Measurements from ENCODE around the gene STYXL1. TPM values are rescaled to one million over a fixed set of nuclear protein-coding genes. Genes with fewer than 3 reads are reported as not detected.
"Not testable (repeated sequence)": the region's sequence is repeated elsewhere in the genome, so short reads cannot be mapped to it uniquely, and the experiment has no call there.

STYXL1 gene
- total and polyA plus RNA-seq, 4 donors = 36.6 to 45.8 (median 41.3) TPM

DNA sequence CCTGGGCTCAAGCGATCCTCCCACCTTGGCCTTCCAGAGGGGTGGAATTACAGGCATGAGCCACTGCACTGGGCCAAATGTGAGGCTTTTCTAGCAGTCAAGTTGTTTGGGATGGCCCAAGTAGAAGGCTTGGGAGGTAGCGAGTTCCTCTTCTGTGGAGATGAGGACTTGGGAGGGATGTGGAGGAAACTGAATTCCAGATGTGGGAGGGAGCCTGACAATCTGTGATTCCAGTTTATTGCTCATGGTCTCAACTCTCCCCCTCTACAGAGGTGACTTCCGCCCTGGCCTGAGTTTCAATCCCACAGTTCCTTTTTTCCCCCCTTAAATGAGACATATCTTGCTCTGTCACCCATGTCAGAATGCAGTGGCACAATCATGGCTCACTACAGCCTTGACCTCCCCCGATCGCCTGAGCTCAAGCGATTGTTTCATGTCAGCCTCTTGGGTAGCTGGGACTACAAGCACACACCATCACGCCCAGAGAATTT is 3.4 kb downstream of the STYXL1 start:
- Histone ChIP-seq H3K4me1 (ENCODE audit: control insufficient read depth in 5 of 5, insufficient read depth in 5 of 5, low read length in 5 of 5) (peaks cover 0 to 9% (median 5%) of the 10 kb centered on the region in 5 donors), H3K9me3 (ENCODE audit: control insufficient read depth in 4 of 4, insufficient read depth in 3 of 4, low read length in 3 of 4) (no peaks in the 10 kb centered on the region), H3K27me3 (ENCODE audit: control insufficient read depth in 3 of 3, insufficient read depth in 3 of 3, low read length in 2 of 3) (no peaks in the 10 kb centered on the region), H3K9ac (ENCODE audit: insufficient read depth in 1 of 2, low read length in 2 of 2) (no peak overlapping the region), H3K36me3 (ENCODE audit: control insufficient read depth in 4 of 4, insufficient read depth in 4 of 4, low read length in 4 of 4) (peaks cover 0 to 8% (median 6%) of the 10 kb centered on the region in 4 donors), H3K27ac (ENCODE audit: low read depth in 1 of 2, low read length in 1 of 2) (no peak overlapping the region), H3K4me3 (no peak overlapping the region)
- DNase-seq (no peak), ATAC-seq (ENCODE audit: insufficient read depth, low FRiP score) (no peak)
- TF ChIP-seq, protein P1, sequence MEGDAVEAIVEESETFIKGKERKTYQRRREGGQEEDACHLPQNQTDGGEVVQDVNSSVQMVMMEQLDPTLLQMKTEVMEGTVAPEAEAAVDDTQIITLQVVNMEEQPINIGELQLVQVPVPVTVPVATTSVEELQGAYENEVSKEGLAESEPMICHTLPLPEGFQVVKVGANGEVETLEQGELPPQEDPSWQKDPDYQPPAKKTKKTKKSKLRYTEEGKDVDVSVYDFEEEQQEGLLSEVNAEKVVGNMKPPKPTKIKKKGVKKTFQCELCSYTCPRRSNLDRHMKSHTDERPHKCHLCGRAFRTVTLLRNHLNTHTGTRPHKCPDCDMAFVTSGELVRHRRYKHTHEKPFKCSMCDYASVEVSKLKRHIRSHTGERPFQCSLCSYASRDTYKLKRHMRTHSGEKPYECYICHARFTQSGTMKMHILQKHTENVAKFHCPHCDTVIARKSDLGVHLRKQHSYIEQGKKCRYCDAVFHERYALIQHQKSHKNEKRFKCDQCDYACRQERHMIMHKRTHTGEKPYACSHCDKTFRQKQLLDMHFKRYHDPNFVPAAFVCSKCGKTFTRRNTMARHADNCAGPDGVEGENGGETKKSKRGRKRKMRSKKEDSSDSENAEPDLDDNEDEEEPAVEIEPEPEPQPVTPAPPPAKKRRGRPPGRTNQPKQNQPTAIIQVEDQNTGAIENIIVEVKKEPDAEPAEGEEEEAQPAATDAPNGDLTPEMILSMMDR (IDR thresholded peaks at IDR 0.05; ENCODE audit: control extremely low read depth, extremely low read depth) = no peak
- WGBS, 2 donors = 90 to 94% methylated on average over 7 of the region's 7 CpGs

DNA sequence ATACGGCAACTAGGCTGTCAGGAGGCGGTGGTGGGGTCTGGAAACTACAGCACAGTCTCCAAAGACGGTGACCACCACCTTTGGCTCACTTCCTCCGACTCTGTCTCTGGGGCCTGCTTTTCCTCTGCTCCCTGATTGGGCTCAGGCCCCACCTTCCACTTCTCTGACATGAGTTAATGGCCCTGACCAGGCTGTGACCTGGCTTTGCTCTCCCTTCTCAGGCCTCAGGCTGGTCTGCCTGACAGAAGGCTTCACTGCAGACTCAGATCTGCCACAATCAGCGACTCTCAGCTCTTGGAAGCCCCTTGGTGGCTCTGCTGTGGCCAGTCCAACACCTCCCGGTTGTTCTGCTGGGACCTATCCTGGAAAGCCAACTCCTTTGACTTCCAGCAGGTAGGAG is 7.7 kb downstream of the STYXL1 start:
- H3K4me3 ChIP-seq = no peak overlapping the region
- H3K27me3 ChIP-seq (ENCODE audit: control insufficient read depth in 3 of 3, insufficient read depth in 3 of 3, low read length in 2 of 3) = no peaks in the 10 kb centered on the region
- H3K9ac ChIP-seq (ENCODE audit: insufficient read depth in 1 of 2, low read length in 2 of 2) = no peak overlapping the region
- H3K9me3 ChIP-seq (ENCODE audit: control insufficient read depth in 4 of 4, insufficient read depth in 3 of 4, low read length in 3 of 4) = no peaks in the 10 kb centered on the region
- 93 to 94% methylated on average over 6 of the region's 6 CpGs for WGBS, 2 donors
- H3K36me3 ChIP-seq (ENCODE audit: control insufficient read depth in 4 of 4, insufficient read depth in 4 of 4, low read length in 4 of 4) = peaks cover 0 to 5% (median 2%) of the 10 kb centered on the region in 4 donors
- ATAC-seq (ENCODE audit: insufficient read depth, low FRiP score) = no peak
- TF ChIP-seq, protein P1 (IDR thresholded peaks at IDR 0.05; ENCODE audit: control extremely low read depth, extremely low read depth) = no peak
- DNase-seq = no peak
- H3K27ac ChIP-seq (ENCODE audit: low read depth in 1 of 2, low read length in 1 of 2) = no peak overlapping the region
- peaks cover 0 to 6% (median 0%) of the 10 kb centered on the region in 5 donors for H3K4me1 ChIP-seq (ENCODE audit: control insufficient read depth in 5 of 5, insufficient read depth in 5 of 5, low read length in 5 of 5)

DNA sequence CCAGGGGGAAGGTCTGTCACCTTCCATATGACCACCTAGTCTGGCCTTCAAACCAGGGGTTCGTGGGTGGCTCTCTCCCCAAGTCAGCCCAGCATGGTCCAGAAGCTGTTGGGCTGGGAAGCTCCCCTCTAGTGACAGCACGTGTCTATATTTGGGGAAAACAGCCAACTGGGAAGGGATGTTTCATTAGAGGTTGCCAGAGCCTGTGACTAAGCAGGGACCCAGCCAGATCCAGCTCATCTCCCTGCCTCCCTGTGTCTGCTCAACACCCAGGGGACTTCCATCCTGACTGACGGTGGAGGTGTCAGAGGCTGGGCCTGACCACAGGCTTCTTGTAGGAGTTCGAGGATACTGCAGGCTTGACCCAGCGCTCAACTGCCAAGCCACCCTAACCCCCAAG is 10.5 kb downstream of the STYXL1 start:
- H3K9me3 ChIP-seq (ENCODE audit: control insufficient read depth in 4 of 4, insufficient read depth in 3 of 4, low read length in 3 of 4) = no peaks in the 10 kb centered on the region
- H3K4me1 ChIP-seq (ENCODE audit: control insufficient read depth in 5 of 5, insufficient read depth in 5 of 5, low read length in 5 of 5) = peaks cover 0 to 4% (median 0%) of the 10 kb centered on the region in 5 donors
- no peak overlapping the region for H3K9ac ChIP-seq (ENCODE audit: insufficient read depth in 1 of 2, low read length in 2 of 2)
- H3K27me3 ChIP-seq (ENCODE audit: control insufficient read depth in 3 of 3, insufficient read depth in 3 of 3, low read length in 2 of 3) = no peaks in the 10 kb centered on the region
- peaks cover 0 to 5% (median 2%) of the 10 kb centered on the region in 4 donors for H3K36me3 ChIP-seq (ENCODE audit: control insufficient read depth in 4 of 4, insufficient read depth in 4 of 4, low read length in 4 of 4)
- 82 to 92% methylated on average over 5 of the region's 5 CpGs for WGBS, 2 donors
- ATAC-seq (ENCODE audit: insufficient read depth, low FRiP score) = no peak
- H3K27ac ChIP-seq (ENCODE audit: low read depth in 1 of 2, low read length in 1 of 2) = no peak overlapping the region
- no peak for DNase-seq
- no peak overlapping the region for H3K4me3 ChIP-seq
- TF ChIP-seq, protein P1 (IDR thresholded peaks at IDR 0.05; ENCODE audit: control extremely low read depth, extremely low read depth) = no peak

DNA sequence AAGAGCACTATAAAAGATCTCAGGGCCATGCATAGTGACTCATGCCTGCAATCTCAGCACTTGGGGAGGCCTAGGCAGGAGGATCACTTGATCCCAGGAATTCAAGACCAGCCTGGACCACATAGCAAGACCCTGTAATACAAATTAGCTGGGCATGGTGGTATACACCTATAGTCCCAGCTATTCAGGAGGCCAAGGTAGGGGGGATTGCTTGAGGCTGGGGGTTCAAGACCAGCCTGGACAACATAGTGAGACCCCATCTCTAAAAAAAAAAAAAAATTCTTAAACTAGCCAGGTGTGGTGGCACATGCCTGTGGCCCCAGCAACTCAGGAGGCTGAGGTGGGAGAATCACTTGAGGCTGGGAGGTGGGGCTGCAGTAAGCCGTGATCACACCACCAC is 15.8 kb downstream of the STYXL1 start:
- Histone ChIP-seq H3K4me3 (no peak overlapping the region), H3K27me3 (ENCODE audit: control insufficient read depth in 3 of 3, insufficient read depth in 3 of 3, low read length in 2 of 3) (no peaks in the 10 kb centered on the region), H3K9me3 (ENCODE audit: control insufficient read depth in 4 of 4, insufficient read depth in 3 of 4, low read length in 3 of 4) (no peaks in the 10 kb centered on the region), H3K36me3 (ENCODE audit: control insufficient read depth in 4 of 4, insufficient read depth in 4 of 4, low read length in 4 of 4) (peaks cover 0 to 5% (median 3%) of the 10 kb centered on the region in 4 donors), H3K27ac (ENCODE audit: low read depth in 1 of 2, low read length in 1 of 2) (no peak overlapping the region), H3K9ac (ENCODE audit: insufficient read depth in 1 of 2, low read length in 2 of 2) (no peak overlapping the region), H3K4me1 (ENCODE audit: control insufficient read depth in 5 of 5, insufficient read depth in 5 of 5, low read length in 5 of 5) (no peaks in the 10 kb centered on the region)
- TF ChIP-seq, protein P1 (IDR thresholded peaks at IDR 0.05; ENCODE audit: control extremely low read depth, extremely low read depth) = no peak
- 87 to 100% methylated on average over 1 of the region's 1 CpG for WGBS, 2 donors
- no peak for ATAC-seq (ENCODE audit: insufficient read depth, low FRiP score)
- no peak for DNase-seq

DNA sequence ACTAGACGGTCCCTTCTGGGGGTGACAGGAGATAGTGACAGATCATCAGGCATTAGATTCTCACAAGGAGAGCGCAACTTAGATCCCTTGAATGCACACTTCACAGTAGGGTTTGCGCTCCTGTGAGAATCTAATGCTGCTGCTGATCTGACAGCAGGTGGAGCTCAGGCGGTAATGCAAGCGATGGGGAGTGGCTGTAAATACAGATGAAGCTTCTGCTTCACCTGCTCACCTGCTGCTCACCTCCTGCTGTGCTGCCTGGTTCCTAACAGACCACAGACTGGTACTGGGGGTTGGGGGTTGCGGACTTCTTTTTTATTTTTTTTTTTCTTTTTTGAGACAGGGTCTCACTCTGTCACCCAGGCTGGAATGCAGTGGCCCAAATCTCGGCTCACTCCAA is 18.1 kb downstream of the STYXL1 start:
- 97 to 98% methylated on average over 7 of the region's 7 CpGs for WGBS, 2 donors
- not testable (repeated sequence) for H3K36me3 ChIP-seq (ENCODE audit: control insufficient read depth in 4 of 4, insufficient read depth in 4 of 4, low read length in 4 of 4); ATAC-seq (ENCODE audit: insufficient read depth, low FRiP score)

More for the DNA sequence above, 18.1 kb downstream of the STYXL1 start:
- H3K9me3 ChIP-seq (ENCODE audit: control insufficient read depth in 4 of 4, insufficient read depth in 3 of 4, low read length in 3 of 4); H3K27ac ChIP-seq (ENCODE audit: low read depth in 1 of 2, low read length in 1 of 2); H3K9ac ChIP-seq (ENCODE audit: insufficient read depth in 1 of 2, low read length in 2 of 2); H3K4me3 ChIP-seq; H3K27me3 ChIP-seq (ENCODE audit: control insufficient read depth in 3 of 3, insufficient read depth in 3 of 3, low read length in 2 of 3); DNase-seq; H3K4me1 ChIP-seq (ENCODE audit: control insufficient read depth in 5 of 5, insufficient read depth in 5 of 5, low read length in 5 of 5): not testable (repeated sequence)
